Breast epithelium (tissue), 4 donors: Measurements from ENCODE around the gene ACIN1. TPM values are rescaled to one million over a fixed set of nuclear protein-coding genes. Genes with fewer than 3 reads are reported as not detected.

Experiments
- DNase-seq, 2 donors: peaks; one replicate each; pipeline ENCODE4 v3.0.0-alpha.2; 2019; ENCODE audit warnings: low spot score in 2 of 2
- H3K27ac ChIP-seq, 2 donors: fragments of 200-600 bp; sonication (generic) in 1 of 2; one replicate each; pipeline ENCODE4 v1.5.1; 2016 to 2019; ENCODE audit warnings: mild to moderate bottlenecking in 1 of 2
- H3K27me3 ChIP-seq, 2 donors: fragments of 200-600 bp; sonication (generic) in 1 of 2; one replicate each; pipeline versions ENCODE4 v1.5.1 to v1.6.0; 2017 to 2019; ENCODE audit warnings: control low read depth in 1 of 2, mild to moderate bottlenecking in 1 of 2
- H3K36me3 ChIP-seq: fragments of 200-600 bp; one replicate; pipeline ENCODE4 v1.5.1; 2019
- H3K4me1 ChIP-seq, 2 donors: fragments of 200-600 bp; sonication (generic); one replicate each; pipeline ENCODE4 v1.5.1; 2016 to 2019; ENCODE audit warnings: control low read depth in 1 of 2
- H3K4me3 ChIP-seq, 3 donors: fragments of 200-600 bp; sonication (generic); 1 replicate in 2 of 3; 2 replicates in 1 of 3; pipeline ENCODE4 v1.5.1; 2016 to 2019; ENCODE audit warnings: mild to moderate bottlenecking in 3 of 3, moderate library complexity in 2 of 3
- H3K9me3 ChIP-seq, 2 donors: fragments of 200-600 bp; sonication (generic) in 1 of 2; one replicate each; pipeline ENCODE4 v1.5.1; 2016 to 2019; ENCODE audit warnings: control low read depth in 1 of 2
- POLR2A ChIP-seq: fragments of 450-650 bp; IDR thresholded peaks from one replicate; pipeline ENCODE4 v1.6.1; 2016; ENCODE audit warnings: antibody characterized with exemption, mild to moderate bottlenecking, moderate library complexity
- POLR2AphosphoS5 ChIP-seq, 3 donors: sonication (generic); formaldehyde crosslinking; IDR thresholded peaks; one replicate each; pipeline ENCODE4 v1.6.1; 2017; ENCODE audit warnings: antibody characterized with exemption in 3 of 3
- intact Hi-C: fragments of 100-400 bp; cut with DNase I; formaldehyde crosslinking; loops from one replicate; pipeline ENCODE4 v1.15.1; 2023; ENCODE audit warnings: low total_unique reads
- total RNA-seq, 3 donors: library from RNA; depleted of rRNA; stranded (reverse); fragments of >200 nt; gene quantifications; one replicate each; pipeline ENCODE4 v1.1.0, GENCODE V29; 2016
- TF ChIP-seq, protein P1 (sequence below), 3 donors: fragments of 450-650 bp; IDR thresholded peaks; one replicate each; pipeline ENCODE4 v1.5.1; 2016 to 2017; ENCODE audit warnings: antibody characterized with exemption in 3 of 3, mild to moderate bottlenecking in 3 of 3, moderate library complexity in 3 of 3

ACIN1 gene
- total RNA-seq, 3 donors from 2014 or later: 106 to 151 (median 145) TPM

DNA sequence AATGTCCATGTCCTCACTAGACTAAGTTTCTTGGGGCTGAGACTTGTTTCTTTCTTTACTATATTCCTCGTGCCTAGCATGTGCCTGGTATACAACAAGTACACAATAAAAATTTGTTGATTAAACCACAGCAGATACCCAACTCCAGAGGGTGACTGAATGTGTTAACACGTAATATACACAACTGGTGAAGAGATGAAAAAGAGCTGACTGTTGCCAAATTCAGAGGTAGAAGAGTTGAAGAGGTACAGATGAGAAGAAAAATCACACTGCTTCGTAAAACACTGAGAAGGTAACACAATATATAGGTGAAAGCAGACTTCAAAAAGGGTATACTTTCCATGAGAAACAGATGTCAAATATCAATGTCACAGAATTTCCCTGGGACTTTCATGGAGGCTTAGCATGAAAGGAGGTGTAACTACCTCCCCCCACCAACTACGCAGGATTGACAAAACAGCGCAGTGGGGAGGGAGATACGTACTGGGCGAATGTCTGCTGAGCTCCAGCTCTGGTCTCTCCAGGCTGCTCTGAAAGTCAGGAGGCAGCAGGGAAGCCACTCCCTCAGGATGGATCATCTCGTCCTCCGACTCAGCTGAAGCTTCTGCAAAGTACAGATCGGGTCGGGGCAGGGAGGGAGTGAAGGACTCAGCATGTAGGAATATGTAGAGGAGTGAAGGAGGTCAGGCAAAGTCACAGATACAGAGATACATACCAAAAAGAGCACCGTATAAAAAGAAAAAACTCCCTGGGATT lies 5.3 kb downstream of the ACIN1 start:
- Histone ChIP-seq H3K27ac (no peak overlapping the region), H3K4me3 (no peak overlapping the region), H3K9me3 (no peaks in the 10 kb centered on the region), H3K36me3 (peaks cover 5% of the 10 kb centered on the region), H3K4me1 (peaks cover 0 to 12% of the 10 kb centered on the region in 2 donors), H3K27me3 (no peaks in the 10 kb centered on the region)
- TF ChIP-seq, protein P1, sequence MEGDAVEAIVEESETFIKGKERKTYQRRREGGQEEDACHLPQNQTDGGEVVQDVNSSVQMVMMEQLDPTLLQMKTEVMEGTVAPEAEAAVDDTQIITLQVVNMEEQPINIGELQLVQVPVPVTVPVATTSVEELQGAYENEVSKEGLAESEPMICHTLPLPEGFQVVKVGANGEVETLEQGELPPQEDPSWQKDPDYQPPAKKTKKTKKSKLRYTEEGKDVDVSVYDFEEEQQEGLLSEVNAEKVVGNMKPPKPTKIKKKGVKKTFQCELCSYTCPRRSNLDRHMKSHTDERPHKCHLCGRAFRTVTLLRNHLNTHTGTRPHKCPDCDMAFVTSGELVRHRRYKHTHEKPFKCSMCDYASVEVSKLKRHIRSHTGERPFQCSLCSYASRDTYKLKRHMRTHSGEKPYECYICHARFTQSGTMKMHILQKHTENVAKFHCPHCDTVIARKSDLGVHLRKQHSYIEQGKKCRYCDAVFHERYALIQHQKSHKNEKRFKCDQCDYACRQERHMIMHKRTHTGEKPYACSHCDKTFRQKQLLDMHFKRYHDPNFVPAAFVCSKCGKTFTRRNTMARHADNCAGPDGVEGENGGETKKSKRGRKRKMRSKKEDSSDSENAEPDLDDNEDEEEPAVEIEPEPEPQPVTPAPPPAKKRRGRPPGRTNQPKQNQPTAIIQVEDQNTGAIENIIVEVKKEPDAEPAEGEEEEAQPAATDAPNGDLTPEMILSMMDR (IDR thresholded peaks at IDR 0.05): no peak
- TF ChIP-seq POLR2A: no peak
- no peak for TF ChIP-seq POLR2AphosphoS5 (IDR thresholded peaks at IDR 0.05)
- no peak for DNase-seq
- intact Hi-C loops: no loop called here

DNA sequence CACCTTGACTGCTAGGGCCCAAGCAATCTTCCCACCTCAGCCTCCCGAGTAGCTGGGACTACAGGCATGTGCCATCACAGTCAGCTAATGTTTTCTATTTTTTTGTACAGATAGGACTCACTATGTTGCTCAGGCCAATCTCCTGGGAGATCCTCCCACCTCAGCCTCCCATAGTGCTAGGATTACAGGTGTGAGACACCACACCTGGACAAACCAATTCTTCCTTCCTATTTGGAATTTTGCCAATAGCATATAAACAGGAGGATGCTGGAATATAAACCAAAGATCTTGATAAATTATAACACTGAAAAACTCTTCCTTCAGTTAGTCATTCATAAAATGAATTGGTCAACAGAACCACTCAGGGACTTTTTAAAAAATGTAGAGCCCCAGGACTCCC lies 8.4 kb downstream of the ACIN1 start:
- Histone ChIP-seq H3K27ac (no peak overlapping the region), H3K9me3 (no peaks in the 10 kb centered on the region), H3K27me3 (no peaks in the 10 kb centered on the region), H3K4me3 (no peak overlapping the region), H3K36me3 (peaks cover 5% of the 10 kb centered on the region), H3K4me1 (no peaks in the 10 kb centered on the region)
- no peak for DNase-seq
- TF ChIP-seq, protein P1 (IDR thresholded peaks at IDR 0.05): no peak
- no peak for TF ChIP-seq POLR2A
- TF ChIP-seq POLR2AphosphoS5 (IDR thresholded peaks at IDR 0.05): no peak
- intact Hi-C loops: no loop called here

DNA sequence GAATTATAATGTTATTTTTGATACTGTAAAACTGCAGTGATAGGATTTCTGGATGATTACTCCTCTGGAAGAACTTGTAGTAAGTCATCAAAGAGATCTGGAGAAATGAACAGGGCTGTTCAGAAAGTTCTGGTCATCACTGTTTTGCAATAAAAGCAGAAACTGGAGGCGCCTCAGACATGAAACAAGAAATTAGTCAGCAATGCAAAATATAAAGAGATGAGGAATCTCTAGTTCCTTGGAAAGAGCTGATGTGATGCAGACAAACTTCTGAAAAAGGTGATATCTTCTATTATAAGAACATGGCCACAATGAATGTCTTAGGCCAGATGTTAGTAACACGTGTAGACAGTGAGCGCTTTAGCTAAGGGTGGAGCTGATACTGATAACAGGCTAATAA lies 9.5 kb downstream of the ACIN1 start:
- TF ChIP-seq POLR2AphosphoS5 (IDR thresholded peaks at IDR 0.05): no peak
- TF ChIP-seq, protein P1 (IDR thresholded peaks at IDR 0.05): no peak
- no peak for TF ChIP-seq POLR2A
- intact Hi-C loops: no loop called here
- no peak overlapping the region for H3K27ac ChIP-seq
- DNase-seq: no peak
- H3K9me3 ChIP-seq: no peaks in the 10 kb centered on the region
- no peak overlapping the region for H3K4me3 ChIP-seq
- no peaks in the 10 kb centered on the region for H3K27me3 ChIP-seq
- no peaks in the 10 kb centered on the region for H3K4me1 ChIP-seq
- H3K36me3 ChIP-seq: peaks cover 5% of the 10 kb centered on the region

DNA sequence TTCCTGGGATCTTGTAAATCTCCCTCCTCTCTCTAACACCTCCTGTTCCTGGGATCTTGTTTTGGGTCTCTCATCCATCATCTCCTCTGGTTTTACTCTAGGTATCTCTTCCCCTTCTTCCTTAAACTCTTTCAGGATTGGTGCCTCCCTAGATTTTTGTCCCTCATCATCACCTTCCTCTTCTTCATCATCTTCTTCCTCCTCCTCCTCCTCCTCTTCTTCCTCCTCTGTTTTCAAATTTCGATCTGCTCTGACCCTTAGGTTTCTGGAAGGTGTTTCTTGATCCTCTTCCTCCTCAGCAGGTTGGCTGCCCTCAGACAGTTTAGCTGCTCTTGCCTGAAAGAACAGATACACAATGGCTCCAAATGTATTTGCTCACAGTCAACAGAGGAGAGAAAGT lies 14.5 kb downstream of the ACIN1 start:
- H3K4me3 ChIP-seq: no peak overlapping the region
- DNase-seq: no peak
- no peaks in the 10 kb centered on the region for H3K36me3 ChIP-seq
- intact Hi-C loops: no loop called here
- H3K27ac ChIP-seq: peak overlapping the region; percentile 65 to 84
- TF ChIP-seq POLR2AphosphoS5 (IDR thresholded peaks at IDR 0.05) (no peak), POLR2A (no peak)
- TF ChIP-seq, protein P1 (IDR thresholded peaks at IDR 0.05): no peak
- no peaks in the 10 kb centered on the region for H3K4me1 ChIP-seq
- no peaks in the 10 kb centered on the region for H3K9me3 ChIP-seq
- H3K27me3 ChIP-seq: no peaks in the 10 kb centered on the region

DNA sequence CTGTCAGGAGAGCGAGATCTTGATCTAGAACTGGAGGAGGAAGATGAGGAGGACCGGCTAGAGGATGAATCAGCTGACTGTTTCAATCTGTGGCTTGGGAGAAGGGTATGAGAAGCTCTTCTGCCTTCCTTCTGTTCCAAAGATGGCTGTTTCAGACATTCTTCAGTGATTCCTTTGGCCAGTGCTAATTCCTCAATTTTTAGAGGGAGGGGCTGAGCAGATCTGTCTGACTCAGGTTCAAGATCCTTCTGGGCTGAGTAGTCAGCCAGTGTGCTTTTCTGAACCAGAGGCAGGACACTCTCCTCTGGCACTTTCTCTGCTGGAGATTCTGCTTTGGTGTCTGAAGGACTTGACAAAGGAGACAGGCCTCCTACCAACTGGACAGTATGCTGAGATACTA lies 15.2 kb downstream of the ACIN1 start:
- no peaks in the 10 kb centered on the region for H3K27me3 ChIP-seq
- TF ChIP-seq, protein P1 (IDR thresholded peaks at IDR 0.05): no peak
- no peak for TF ChIP-seq POLR2AphosphoS5 (IDR thresholded peaks at IDR 0.05)
- intact Hi-C loops: no loop called here
- H3K4me1 ChIP-seq: no peaks in the 10 kb centered on the region
- H3K36me3 ChIP-seq: no peaks in the 10 kb centered on the region
- no peak for DNase-seq
- peak overlapping the region; percentile 65 to 84 for H3K27ac ChIP-seq
- H3K4me3 ChIP-seq: no peak overlapping the region
- H3K9me3 ChIP-seq: no peaks in the 10 kb centered on the region
